GM10266 (cell line): Measurements from ENCODE around the gene MRPL36.

Experiments
- DNase-seq: peaks from one replicate; pipeline ENCODE4 v3.0.0; 2012; ENCODE audit errors: extremely low spot score
- TF ChIP-seq, protein P1 (sequence below): IDR thresholded peaks from 2 replicates; pipeline ENCODE4 v1.5.1; 2012; ENCODE audit warnings: mild to moderate bottlenecking, low read depth; ENCODE audit not compliant: control insufficient read depth, insufficient read depth; ENCODE audit errors: missing control alignments

MRPL36 gene

DNA sequence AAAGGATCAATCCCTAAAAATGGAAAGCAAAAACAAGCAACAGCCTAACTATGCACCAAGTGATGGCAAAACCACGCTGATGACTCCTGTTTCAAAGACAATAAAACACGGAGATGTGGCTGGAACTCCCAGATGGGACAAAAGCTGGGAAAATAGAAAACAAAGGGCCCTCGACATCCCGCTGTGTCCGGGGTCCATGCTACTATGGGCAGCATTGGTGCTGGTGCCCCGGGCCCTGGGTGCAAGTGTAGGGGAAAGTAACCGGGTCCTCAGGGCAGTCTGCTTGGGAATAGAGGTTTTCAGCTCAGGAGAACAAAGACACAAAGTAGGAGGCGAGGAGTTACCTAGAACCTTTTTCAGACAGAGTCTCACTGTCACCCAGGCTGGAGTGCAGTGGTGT is 46.1 kb downstream of the MRPL36 start:
- TF ChIP-seq, protein P1, sequence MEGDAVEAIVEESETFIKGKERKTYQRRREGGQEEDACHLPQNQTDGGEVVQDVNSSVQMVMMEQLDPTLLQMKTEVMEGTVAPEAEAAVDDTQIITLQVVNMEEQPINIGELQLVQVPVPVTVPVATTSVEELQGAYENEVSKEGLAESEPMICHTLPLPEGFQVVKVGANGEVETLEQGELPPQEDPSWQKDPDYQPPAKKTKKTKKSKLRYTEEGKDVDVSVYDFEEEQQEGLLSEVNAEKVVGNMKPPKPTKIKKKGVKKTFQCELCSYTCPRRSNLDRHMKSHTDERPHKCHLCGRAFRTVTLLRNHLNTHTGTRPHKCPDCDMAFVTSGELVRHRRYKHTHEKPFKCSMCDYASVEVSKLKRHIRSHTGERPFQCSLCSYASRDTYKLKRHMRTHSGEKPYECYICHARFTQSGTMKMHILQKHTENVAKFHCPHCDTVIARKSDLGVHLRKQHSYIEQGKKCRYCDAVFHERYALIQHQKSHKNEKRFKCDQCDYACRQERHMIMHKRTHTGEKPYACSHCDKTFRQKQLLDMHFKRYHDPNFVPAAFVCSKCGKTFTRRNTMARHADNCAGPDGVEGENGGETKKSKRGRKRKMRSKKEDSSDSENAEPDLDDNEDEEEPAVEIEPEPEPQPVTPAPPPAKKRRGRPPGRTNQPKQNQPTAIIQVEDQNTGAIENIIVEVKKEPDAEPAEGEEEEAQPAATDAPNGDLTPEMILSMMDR = no peak
- DNase-seq = no peak

DNA sequence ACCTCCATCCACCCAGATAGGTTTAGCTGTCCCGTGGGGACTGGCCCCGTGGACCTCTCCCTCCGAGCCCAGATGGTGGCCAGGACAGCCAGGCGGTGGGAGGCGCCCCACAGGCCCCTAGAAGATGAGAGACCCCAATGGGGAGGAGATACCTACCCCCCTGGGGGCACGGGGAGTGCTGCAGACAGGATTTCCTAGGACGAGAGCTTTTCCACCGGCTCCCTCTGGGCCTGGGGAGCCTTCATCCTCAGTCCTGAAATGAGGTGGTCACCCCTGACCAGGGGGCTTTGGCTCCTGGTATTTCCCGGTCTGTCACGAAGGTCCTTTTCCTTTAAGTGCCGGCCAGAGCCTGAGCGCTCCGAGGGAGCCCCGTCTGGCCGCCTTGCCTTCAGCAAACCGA is 46.8 kb downstream of the MRPL36 start:
- DNase-seq = no peak
- TF ChIP-seq, protein P1 = no peak

GRCh38 chr5:1751864-1752822 is 47.5 kb downstream of the MRPL36 start:
- TF ChIP-seq, protein P1 = no peak

GRCh38 chr5:1751026-1751863 is 48.4 kb downstream of the MRPL36 start:
- TF ChIP-seq, protein P1 = no peak
- DNase-seq = no peak

More at GRCh38 chr5:1751864-1752822, 47.5 kb downstream of the MRPL36 start:
- DNase-seq = no peak

GRCh38 chr5:1750469-1750868 is 49.2 kb downstream of the MRPL36 start:
- TF ChIP-seq, protein P1 = no peak
- DNase-seq = no peak

GRCh38 chr5:1749346-1750124 is 50.1 kb downstream of the MRPL36 start:
- DNase-seq = no peak
- TF ChIP-seq, protein P1 = no peak
